GM12872 (cell line): ENCODE results near the gene THAP8.

Experiments
- TF ChIP-seq, protein P1 (sequence below): IDR thresholded peaks from 3 replicates; pipeline ENCODE4 v1.5.1; 2011; ENCODE audit warnings: low read depth, mild to moderate bottlenecking, low read length, moderate library complexity; ENCODE audit not compliant: insufficient read depth

THAP8 gene

DNA sequence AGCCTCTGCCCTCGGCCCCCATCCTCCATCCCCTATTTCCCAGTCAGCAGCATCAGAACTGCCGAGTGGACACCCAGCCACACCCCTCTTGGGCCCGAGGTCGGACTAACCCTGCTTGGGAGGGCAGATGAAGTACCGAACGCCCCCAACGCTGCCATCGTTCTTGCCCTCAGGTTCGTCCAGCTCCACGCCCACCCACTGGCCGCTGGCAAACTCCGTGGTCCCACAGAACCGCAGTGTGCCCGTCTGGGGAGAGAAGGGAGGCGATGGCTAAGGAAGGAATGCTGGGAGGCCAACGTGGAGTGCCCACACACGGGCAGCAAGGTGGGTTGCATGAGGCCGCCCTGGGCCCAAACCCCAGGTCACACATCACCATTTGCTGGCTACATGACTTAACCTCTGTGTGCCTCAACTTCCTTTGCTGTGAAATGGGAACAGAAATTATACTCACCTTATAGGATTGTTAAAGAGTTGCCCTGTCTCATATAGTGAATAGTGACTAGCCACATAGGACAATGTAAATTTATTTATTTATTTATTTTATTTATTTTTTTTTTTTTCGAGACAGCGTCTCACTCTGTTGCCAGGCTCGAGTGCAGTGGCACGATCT lies 34.9 kb downstream of the THAP8 start:
- TF ChIP-seq, protein P1, sequence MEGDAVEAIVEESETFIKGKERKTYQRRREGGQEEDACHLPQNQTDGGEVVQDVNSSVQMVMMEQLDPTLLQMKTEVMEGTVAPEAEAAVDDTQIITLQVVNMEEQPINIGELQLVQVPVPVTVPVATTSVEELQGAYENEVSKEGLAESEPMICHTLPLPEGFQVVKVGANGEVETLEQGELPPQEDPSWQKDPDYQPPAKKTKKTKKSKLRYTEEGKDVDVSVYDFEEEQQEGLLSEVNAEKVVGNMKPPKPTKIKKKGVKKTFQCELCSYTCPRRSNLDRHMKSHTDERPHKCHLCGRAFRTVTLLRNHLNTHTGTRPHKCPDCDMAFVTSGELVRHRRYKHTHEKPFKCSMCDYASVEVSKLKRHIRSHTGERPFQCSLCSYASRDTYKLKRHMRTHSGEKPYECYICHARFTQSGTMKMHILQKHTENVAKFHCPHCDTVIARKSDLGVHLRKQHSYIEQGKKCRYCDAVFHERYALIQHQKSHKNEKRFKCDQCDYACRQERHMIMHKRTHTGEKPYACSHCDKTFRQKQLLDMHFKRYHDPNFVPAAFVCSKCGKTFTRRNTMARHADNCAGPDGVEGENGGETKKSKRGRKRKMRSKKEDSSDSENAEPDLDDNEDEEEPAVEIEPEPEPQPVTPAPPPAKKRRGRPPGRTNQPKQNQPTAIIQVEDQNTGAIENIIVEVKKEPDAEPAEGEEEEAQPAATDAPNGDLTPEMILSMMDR: no peak

DNA sequence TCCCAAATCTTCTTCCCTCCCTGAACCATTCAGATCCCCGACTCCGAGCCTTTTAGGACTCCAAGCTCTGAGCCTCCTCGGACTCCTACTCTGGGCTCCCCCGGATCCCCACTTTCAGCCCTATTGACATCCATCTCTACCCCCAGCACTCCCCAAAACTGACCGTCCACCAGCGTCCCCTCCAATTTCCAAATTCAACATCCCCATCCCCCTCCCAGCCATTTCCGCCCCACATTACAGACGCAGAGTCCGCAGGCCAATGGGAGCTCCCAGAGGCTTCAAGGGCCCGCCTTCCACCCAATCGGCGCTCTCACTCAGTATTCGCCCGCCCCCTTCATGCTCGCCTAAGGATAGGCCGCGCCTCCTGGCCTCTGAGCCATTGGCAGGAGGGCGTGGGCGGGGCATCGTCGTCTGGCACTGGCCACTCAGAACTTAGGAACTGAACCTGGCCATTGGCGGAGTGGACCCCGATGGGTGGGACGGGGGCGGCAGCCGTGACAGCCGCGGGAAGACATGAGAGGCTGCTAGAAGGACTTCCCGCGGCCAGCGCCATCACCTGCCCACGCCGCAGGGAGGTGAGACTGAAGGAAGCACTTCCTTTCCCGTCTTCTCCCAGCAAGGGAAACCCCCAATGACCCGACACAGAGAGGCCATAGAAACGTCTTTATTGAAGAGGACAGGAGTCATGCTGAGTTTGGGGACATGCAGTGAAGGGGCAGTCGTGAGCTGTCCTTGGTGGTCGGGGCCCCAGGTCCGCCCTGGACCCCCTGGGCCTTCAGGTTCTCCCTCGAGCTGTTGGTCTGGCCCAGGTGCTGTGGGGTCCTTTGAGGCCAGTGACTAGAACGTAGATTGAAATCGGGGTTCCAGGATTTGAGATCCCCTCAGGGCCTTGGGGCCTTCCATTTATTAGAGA lies 39.8 kb downstream of the THAP8 start, which contains the start of gene ALKBH6:
Gene ALKBH6 (minus strand): TSS at position 202 of the 913 bp plus-strand sequence. CDS start 816 bp downstream, outside the sequence.
- TF ChIP-seq, protein P1: no peak

DNA sequence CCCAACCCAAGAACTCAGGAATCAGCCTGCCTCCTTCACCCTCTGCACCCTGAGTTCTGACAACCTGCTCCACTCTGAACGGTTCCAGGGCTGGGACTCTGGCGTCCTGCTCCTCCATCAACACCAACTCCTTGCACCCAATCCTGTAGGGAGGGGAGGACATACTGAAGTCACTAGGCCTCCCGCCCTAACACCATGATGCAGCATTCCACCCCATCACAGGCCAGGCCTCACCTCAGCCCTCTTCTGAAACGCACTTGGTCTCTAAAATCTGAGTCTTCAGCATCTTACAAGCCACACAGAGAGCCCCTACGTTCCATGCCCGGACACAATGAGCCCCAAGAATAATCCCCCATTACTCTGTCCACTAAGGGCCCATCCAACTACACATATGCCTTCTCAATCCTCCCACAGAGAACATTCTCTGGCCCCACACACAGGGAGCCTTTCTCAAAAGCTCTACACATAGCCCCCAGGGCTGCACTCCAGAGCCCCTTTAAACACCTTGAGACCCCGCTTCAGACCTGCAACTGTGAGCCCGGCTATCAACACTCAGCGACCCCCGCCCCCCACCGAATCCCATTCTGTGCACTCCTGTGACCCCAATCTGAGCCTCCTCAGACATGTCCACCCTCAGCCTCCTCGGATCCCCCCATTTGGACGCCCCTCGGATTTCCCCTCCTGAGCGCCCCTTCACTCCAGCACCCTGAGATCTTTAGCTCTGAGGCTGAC lies 40.6 kb downstream of the THAP8 start:
- TF ChIP-seq, protein P1: no peak

DNA sequence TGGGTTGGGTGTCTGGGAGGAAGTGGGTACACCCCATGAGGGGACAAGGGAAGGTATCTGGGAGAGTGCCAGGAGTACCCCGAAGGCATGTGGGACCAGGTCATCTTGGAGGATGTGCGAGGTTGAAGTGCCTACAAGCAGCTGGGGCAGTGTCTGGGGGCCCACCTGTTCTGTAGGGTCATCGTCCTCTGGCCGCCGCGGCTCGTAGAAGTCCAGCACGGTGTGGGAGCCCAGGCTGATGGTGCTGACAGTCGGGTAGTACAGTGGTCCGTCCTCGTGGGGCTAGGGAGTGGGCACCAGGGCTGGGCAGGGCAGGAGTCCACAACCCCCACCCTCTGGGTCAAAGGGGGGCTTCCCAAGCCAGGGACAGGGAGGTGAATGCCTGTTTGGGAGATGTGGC lies 43.7 kb downstream of the THAP8 start:
- TF ChIP-seq, protein P1: no peak

DNA sequence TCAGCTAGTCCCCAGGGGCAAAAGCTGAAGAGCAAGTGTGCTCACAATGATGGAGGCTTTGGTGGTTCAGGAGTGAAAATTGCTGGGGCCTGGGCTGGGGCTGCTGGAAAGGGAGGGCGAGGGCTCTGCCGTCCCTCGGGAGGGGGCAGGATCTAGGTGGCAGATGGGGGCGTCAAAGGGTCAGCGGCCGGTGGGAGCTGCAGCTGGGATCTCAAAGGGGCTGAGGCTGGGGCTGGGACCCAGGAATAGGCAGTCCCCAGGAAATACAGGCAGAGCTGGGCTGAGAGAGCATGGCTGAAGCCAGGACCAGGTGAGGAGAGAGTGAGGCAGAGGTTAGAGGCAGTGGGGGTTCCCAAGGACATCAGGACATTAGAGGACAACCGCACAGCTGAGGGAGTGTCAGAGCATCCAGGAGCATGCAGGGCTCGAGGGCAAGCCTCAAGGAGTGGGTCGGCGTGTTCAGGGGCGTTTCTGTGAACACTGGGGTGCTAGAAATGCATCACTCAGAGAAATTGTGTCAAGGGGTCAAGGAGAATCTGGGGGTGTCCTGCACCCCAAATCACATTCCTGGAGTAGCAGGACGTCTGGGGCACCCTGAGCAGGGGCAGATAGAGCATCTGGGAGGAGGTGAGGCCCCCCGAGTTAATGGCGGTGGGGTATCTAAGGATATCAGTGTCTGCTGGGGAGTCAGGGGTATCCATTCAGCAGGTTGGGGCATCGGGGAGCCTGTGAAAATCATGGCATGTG lies 44.3 kb downstream of the THAP8 start:
- TF ChIP-seq, protein P1: no peak

DNA sequence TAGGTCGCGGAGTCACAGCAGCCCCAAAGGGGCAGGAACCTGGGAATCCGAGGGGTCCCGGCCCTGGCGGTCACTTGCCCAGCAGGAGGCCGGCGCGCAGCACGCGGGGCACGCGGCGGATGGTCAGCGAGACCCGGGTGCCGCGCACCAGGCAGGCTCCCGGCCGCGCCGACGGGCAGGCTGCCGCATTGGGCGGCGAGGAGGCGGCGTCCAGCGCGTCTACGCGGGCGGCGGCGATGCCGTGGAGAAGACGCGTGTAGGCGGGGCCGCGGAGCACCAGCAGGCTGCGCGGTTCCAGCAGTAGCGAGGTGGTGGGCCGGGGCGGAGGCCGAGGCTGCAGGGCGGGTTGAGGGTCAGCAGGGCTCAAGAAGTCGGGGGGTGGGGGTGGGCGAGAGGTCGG lies 44.9 kb downstream of the THAP8 start:
- TF ChIP-seq, protein P1: no peak
